Umbilical cord (tissue), 2 donors: ENCODE data around the gene ABCC9. TPM values are rescaled to one million over a fixed set of nuclear protein-coding genes. Genes with fewer than 3 reads are reported as not detected.

Experiments
- DNase-seq: peaks from one replicate; pipeline ENCODE4 v3.0.0-alpha.2; 2015; ENCODE audit warnings: low spot score
- total RNA-seq: library from RNA; depleted of rRNA; stranded (reverse); fragments of >200 nt; gene quantifications from one replicate; pipeline ENCODE4 v1.2.3, GENCODE V29; 2014; ENCODE audit warnings: low replicate concordance; ENCODE audit not compliant: insufficient read depth

Gene ABCC9
- total RNA-seq, result 37.1 TPM

DNA sequence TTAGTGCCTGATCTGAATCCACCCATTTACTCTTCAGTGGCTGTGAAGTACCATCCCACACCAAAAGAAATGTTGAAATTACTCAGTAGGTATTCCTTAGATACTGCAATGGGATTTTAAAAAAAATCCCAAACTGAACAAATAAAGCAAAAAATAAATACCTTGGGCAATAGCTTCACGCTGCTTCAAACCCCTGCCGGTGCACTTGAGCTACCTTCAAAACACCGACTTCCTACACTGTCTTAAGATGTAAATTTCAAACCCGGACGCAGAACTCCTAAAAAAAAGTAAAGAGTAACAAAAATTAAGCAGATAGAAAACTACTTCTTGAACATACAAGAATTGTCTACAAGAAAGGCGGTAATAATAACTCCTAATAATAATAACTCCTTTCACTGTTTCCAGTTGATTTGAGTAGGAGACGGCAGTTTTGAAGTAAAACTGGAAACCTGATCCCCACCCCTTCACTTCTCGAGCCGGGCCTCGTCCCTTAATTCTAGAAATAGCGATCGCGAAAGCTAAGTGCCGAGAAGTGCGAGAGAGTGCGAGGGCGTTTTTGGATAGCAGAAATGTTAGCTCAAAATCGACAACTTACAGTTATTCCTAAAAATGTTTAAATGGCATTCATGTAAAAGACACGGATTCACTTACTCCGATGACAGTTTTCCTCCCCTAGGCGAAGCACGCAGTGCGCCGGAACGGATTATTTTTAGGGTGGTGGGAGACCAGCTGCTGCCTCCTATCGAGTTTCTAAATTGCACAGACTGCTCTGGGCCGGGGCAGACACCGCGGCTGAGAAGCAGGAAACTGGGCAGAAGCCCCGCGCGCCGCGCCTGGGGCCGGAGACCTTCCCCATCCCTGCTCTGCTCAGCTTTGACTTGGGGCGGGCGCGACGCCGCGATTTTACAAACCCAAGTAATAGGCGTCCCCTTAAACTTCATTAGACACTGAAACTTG lies at the start of gene ABCC9:
ABCC9 (minus strand) TSS at position 878 of the 957 bp plus-strand sequence. CDS start 4,752 bp downstream, outside the sequence.
- DNase-seq, result peak; percentile 66

DNA sequence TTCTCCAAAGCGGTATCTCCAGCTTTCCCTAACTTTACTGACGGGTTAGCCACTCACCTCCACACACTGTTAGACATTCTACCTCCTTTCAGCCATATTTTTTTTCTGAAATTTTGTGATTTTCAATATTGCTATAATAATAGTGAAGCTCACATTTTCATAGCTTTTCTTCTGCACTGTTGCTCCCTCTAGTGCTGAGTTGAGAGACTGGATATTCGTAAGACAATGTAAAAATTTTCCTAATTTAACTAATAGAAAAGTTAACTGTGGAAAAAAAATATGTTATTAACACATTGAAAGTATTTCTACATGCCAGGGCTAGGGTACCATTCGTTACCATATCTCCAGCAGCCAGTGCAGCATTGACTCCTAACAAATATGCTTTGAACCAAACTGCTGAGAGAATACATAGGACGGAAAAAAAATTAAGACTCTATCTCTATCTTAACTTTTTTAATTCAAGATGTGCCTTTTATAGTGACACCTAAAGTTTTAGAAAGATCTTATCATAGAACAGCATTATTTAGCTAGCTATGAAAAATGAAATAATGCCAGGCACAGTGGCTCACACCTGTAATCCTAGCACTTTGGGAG lies 48.7 kb upstream of the ABCC9 start:
- DNase-seq, result peak; percentile 36

DNA sequence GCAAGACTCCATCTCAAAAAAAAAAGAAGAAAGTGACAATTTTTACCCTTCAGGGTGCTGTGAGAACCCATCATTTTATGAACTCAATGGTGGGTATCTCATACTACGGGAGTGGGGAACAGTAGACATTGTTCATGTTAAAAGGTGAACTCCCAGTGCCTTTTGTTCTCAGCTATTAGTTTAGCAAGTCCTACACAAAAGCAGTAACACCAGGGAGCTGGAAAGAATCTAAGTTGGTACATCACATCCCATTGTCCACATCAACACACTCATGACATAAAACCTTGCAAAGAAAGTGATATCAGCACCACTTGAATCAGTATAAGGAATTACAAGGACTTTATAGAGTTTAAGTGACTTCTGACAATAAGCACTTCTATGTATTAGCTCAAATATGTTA lies 47.4 kb upstream of the ABCC9 start:
- no peak for DNase-seq

DNA sequence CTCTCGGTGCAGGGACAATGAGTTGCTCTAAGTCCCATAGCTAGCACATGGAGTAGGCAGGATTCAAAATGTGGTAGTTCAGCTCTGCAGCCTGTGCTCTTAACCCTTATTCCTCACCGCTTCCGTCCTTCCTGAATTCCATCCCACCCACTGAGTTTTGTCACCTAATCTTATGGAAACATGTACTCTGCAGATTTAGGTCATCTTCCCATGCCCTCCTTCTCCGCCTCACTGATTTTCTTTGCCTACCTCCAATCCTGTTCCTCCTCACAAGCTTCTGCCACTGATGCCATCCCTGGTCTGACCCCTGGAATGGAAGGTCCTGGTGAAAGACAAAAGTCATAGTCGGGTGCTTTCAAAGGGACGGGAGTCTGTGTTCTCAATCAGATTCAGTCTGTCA lies 46.5 kb upstream of the ABCC9 start:
- no peak for DNase-seq

DNA sequence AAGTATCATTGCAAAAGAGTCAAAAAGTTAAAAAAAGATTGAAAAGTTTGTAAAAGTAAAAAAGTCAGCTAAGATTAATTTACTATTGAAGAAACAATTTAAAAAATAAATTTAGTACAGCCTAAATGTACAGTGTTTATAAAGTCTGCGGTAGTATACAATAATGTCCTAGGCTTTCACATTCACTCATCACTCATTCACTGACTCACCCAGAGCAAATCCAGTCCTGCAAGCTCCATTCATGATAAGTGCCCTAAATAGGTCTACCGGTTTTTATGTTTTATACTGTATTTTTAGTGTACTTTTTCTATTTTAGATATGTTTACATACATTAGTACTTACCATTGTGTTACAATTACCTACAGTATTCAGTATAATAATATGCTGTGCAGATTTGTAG lies 43.9 kb upstream of the ABCC9 start:
- no peak for DNase-seq

DNA sequence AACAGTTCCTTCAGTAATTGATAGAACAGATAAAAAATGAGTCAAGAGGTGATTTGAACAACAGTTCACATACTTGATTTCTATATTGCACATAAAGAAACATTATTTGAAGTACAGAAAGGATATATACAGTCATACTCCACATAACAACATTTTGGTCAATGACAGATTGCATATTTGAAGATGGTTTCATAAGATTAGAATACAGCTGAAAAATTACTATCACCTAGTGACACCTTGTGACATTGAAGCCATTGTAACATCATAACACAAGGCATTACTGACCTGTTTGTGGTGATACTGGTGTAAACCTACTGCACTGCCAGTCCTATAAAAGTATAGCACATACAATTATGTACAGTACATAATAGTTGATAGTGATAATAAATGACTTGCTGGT lies 43.1 kb upstream of the ABCC9 start:
- DNase-seq, result no peak

DNA sequence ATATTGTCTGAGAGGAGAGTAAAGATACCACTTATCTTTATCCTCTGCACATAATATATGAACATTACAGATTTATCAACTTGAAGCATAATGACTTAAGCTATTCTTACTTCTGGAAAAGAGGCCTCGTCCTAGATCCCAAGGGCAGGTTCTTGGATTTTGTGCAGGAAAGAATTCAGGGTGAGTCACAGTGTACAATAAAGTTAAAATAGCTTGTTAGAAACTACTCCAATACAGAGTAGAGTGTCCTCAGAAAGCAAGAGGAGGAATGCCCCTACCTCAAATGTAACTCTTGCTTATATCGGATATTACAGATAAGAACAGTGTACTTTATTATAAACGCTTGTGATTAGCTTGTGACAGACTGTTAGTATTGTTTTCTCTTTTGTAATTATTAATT lies 41.9 kb upstream of the ABCC9 start:
- DNase-seq, result no peak

DNA sequence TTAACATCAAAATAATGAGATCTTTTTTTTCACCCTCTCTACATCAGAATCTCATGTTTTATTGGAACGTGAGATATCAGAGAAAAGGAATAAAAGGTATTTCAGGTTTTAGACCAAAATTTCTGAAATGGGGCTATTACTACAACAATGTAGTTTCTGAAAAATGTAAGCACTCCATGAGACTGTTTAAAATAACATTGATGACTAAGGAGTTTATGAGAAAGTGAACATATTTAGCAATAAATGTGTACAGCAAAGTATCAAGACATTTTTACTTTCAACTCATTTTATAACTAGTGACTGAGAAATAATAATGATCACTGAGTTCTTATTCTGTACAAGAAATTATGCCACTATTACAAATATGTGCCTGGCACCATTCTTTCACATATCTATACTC lies 39.3 kb upstream of the ABCC9 start:
- DNase-seq, result no peak

DNA sequence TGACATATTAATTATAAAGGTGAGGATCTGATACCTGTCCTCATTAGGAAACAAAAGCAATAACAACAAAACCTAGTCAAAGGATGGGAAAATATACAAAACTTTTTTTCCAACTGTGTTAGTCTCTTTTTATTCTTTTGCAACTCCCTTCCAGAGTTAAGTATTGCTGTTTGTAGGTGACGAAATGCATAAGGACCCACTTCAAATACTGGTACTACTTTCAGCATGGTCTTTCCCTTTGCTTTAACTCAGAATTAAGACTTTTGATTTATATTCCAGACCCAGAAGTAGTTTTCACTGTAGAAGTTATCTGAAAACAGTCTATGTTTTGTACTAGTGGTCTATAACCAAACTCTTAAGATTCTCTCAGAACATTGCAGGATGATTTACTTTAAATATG lies 34.1 kb upstream of the ABCC9 start:
- no peak for DNase-seq

DNA sequence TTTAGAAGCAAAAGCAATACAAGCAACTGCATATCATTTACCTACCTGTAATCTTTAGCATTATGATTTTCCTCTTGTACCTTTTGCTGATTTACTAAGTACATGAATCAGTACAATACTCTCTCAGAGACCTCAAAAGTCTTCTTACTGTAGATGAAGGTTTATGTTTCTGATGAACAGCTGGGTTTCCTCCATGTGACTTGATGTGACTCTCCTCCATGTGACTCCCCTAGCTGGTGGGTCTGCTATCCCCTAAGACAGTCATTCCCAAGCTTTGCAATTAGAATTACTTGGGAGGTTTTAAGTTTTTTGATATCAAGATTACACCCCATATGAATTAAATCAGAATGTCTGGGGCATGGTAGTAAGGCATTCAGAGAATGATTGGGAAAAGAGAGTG lies 32.0 kb upstream of the ABCC9 start:
- DNase-seq, result no peak

DNA sequence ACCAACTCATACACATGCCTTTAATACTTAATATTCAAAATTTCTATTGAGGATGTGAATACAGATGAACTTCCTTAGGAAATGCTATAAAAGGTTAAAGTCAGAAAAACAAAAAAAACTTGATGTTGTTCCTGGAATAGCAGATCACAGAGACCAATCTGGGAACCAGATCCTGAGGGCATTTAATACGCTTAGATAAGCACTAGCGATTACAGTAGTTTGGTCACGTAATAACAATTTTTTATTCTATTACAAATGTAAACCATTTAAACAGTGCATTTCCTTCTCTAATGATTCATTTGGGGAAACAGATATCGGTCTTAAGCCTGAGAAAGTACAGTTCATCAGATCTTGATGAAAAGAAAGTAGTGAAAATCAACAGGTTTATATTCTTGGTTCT lies 30.8 kb upstream of the ABCC9 start:
- peak; percentile 18 for DNase-seq

DNA sequence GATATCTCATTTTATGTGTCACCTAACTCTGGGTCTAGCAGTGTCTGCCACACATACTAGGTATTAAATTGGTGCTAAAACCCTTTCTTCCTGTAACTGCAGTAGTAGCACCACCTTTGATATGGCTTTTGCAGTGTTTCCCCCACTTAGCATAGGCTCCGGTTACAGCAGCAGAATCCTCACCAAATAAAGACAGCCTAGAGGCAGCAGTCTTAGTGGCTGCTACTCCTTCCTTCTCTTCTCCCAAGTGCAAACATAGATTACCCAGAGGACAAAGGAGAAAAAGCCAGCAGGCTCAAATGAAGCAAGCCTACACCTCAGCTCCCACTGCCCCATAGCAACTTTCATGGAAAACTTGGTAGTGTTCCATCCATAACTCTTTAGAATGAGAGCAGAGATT lies 30.1 kb upstream of the ABCC9 start:
- DNase-seq, result no peak

DNA sequence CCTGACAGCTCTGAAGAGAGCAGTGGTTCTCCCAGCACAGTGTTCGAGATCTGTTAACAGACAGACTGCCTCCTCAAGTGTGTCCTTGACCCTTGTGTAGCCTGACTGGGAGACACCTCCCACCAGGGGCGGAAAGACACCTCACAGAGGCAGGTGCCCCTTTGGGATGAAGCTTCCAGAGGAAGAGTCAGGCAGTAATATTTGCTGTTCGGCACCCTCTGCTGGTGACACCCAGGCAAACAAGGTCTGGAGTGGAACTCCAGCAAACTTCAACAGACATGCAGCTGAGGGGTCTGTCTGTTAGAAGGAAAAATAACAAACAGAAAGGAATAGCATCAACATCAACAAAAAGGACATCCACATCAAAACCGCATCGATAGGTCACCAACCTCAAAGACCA lies 21.6 kb upstream of the ABCC9 start:
- DNase-seq, result no peak

DNA sequence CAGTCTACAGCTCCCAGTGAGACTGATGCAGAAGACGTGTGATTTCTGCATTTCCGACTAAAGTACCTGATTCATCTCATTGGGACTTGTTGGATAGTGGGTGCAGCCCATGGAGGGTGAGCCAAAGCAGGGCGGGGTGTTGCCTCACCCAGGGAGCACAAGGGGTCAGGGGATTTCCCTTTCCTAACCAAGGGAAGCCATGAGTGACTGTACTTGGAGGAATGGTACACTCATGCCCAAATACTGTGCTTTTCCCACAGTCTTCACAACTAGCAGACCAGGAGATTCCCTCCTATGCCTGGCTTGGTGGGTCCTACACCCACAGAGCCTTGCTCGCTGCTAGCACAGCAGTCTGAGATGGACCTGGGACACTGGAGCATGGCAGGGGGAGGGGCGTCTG lies 21.0 kb upstream of the ABCC9 start:
- no peak for DNase-seq

DNA sequence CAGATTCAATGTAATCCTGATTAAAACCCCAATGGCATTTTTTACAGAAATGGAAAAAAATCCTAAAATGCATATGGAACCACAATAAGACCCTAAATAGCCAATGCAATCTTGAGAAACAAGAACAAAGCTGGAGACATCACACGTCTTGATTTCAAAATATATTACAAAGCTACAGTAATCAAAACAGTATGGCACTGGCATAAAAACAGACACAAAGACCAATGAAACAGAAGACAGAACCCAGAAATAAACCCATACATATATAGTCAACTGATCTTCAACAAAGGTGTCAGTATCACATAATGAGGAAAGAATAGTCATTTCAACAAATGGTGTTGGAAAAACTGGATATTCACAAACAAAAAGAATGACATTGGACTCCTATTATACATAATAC lies 9.4 kb upstream of the ABCC9 start:
- DNase-seq, result no peak

DNA sequence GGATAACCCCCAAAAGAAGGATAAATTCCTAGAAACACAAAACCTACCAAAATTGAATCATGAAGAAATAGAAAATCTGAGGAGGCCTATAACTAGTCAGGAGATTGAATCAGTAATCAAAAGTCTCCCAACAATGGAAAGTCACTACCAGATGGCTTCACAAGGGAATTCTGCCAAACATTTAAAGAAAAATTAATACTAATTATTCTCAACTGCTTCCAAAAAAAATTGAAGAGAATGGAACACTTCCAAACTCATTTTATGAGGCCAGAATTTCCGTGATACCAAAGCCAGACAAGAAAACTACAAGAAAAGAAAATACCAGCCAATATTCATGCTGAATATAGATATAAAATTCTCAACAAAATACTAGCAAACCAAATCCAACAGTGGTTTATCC lies 7.8 kb upstream of the ABCC9 start:
- no peak for DNase-seq

DNA sequence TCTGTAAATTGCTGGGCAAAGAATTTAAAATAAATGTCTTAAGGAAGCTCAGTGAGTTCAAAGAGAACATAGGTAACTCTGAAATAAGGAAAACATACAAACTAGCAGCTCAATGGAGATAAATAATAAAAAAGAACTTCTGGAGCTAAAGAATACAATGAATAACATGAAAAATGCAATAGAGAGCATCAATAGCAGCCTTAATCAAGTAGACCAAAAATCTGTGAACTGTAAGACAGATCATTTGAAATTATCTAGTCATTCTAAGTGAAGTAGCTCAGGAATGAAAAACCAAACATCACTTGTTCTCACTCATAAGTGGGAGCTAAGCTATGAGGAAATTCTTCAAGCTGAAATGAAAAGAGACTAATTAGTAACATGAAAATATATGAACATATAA lies 5.8 kb upstream of the ABCC9 start:
- no peak for DNase-seq

DNA sequence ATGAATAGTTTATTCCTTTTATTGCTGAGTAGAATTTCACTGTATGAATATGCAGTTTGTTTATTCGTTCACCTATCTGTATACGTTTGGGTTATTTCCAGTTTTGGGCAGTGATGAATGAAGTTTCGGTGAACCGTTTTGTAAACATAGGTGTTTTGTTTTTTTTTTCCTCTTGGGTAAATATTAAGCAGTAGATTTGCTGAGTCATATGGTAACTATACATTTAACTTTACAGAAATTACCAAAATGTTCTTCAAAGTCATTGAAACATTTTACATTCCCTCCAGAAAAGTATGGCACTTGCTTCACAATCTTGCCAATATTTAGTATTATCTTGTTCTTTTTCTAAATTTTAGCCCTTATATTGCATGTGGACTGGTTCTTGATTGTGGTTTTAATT lies 3.8 kb upstream of the ABCC9 start:
- DNase-seq, result no peak

DNA sequence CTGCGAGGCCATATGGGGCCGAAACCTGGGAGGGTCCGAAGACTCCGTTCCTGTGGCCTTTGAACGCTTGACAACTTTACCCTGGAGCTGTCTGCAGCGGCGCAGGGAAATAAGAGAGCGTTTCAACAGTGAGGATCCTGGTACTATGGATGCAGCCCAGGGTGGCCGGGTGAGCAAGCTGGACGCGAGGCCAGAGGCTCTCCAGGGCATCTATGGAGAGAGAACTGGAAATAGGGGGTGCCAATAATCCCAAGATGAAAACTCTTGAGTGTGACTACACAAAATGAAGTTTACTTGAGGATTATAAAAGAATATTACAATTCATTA lies 1.1 kb upstream of the ABCC9 start:
- no peak for DNase-seq

DNA sequence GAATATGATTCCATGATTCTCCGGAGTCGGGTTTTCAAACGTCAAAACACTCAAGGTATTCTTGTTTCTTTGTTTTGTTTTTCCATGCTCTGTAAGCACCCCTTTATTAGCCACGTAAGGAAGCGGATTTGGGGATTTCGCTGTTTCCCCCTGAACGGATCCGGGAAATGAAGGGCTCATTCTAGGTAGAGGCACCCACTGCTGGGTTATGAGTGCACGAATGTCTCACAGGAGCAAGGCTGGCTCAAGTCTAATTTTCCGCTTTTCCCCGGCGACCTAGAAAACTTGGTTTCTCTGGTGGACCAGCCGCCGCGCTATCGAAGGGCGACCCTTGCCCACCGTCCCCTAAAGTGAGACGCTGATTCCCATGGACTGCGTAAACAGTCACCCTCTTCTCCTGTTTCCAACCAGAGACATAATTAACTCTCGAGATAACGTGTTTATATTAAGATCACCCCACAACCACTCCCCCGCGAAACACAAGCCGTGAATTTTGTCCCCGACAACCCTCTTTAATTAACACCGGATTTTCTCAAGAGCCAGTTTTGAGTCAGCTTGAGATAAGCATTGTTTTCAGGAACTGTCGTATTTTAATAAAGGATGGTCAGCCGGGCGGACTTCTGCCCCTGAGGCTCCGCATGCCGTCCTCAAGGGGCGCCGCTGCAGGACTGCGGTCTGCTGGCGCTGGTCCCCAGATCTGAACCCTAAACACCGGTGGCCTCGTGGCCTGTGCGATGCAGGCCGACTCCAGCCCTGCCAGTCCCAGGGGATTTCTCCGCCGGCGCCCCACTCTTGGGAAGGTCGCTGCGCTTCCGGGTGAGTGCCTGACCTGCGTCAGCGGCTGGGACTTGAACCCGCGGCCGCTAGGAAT lies 515 bp upstream of the ABCC9 start:
- DNase-seq, result peak; percentile 50

DNA sequence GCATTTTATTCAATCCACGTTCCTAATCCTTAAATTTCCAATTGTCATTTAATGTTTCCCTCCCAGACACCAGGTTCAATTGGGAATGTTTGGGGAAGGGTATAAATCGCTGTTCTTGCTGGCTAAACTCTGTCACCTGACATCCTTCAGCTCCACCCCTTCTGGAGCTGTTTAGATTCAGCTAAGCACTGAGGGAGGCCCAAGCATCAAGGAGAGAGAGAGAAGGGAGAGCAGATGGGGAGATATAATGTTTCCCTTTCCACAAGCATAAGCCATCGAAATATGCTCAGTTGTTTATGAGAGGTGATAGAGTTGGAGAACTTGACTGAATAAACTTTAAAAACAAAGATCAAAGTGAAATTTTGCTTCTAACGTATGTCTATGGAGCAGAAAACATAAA lies 1.8 kb downstream of the ABCC9 start:
- no peak for DNase-seq

DNA sequence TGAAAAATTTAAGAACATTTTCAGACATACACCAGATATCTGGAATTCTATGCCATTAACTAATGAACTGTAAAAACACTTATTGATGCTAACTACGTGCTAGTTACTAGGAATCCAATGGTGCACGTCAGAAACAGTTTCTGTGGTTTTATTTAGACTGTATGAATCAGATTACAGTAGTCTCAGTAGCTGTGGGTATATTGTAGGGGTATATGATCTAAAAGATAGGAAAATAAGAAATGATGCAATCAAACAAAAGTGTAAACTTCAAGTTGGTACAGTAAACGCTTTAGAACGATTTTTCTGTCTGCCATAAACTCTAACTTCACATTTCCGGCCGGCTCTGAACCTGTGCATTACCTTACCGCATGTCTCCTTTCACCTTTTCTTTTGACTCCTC lies 2.3 kb downstream of the ABCC9 start:
- DNase-seq, result no peak
